Neuron (in vitro differentiated cells): ENCODE data around the gene ANKRD11.
"Not testable (repeated sequence)": the region's sequence is repeated elsewhere in the genome, so short reads cannot be mapped to it uniquely, and the experiment has no call there.

Experiments
- H2AFZ ChIP-seq: one replicate; pipeline ENCODE4 v1.6.1; 2013; ENCODE audit warnings: low read depth, mild to moderate bottlenecking, inconsistent platforms, low read length, moderate library complexity
- H3K27me3 ChIP-seq: one replicate; pipeline ENCODE4 v1.6.1; 2013; ENCODE audit warnings: low read length; ENCODE audit not compliant: insufficient read depth
- H3K36me3 ChIP-seq: one replicate; pipeline ENCODE4 v1.6.1; 2013; ENCODE audit warnings: low read length; ENCODE audit not compliant: insufficient read depth
- H3K4me1 ChIP-seq: one replicate; pipeline ENCODE4 v1.6.1; 2013; ENCODE audit warnings: low read length; ENCODE audit not compliant: insufficient read depth
- H3K4me3 ChIP-seq: 2 replicates; pipeline ENCODE4 v1.5.1; 2013; ENCODE audit warnings: mild to moderate bottlenecking, low read length, moderate library complexity
- H3K9me3 ChIP-seq: one replicate; pipeline ENCODE4 v1.6.1; 2013; ENCODE audit warnings: low read length

ANKRD11 gene

GRCh38 chr16:89422905-89423630, 67.3 kb downstream of the ANKRD11 start:
- no peak overlapping the region for H3K4me3 ChIP-seq
- H2AFZ ChIP-seq, result no peak overlapping the region
- H3K36me3 ChIP-seq, result peaks cover 21% of the 10 kb centered on the region
- no peaks in the 10 kb centered on the region for H3K27me3 ChIP-seq
- no peaks in the 10 kb centered on the region for H3K4me1 ChIP-seq
- peaks cover 2% of the 10 kb centered on the region for H3K9me3 ChIP-seq

- H3K4me3 ChIP-seq, result no peak overlapping the region
- H3K27me3 ChIP-seq, result no peaks in the 10 kb centered on the region
- H3K4me1 ChIP-seq, result no peaks in the 10 kb centered on the region
- H2AFZ ChIP-seq, result no peak overlapping the region
- H3K9me3 ChIP-seq, result peaks cover 2% of the 10 kb centered on the region
- H3K36me3 ChIP-seq, result peaks cover 26% of the 10 kb centered on the region
Measured at GRCh38 chr16:89422527-89422904, 67.8 kb downstream of the ANKRD11 start.

GRCh38 chr16:89421300-89421699, 69.1 kb downstream of the ANKRD11 start:
- H3K27me3 ChIP-seq, H3K4me3 ChIP-seq, H2AFZ ChIP-seq, H3K9me3 ChIP-seq, H3K4me1 ChIP-seq: not testable (repeated sequence)
- H3K36me3 ChIP-seq, result peaks cover 26% of the 10 kb centered on the region

- H3K4me1 ChIP-seq, result no peaks in the 10 kb centered on the region
- H3K9me3 ChIP-seq, result peaks cover 2% of the 10 kb centered on the region
- peaks cover 19% of the 10 kb centered on the region for H3K36me3 ChIP-seq
- H2AFZ ChIP-seq, result no peak overlapping the region
- H3K4me3 ChIP-seq, result no peak overlapping the region
- H3K27me3 ChIP-seq, result no peaks in the 10 kb centered on the region
Measured at GRCh38 chr16:89420204-89420603, 70.2 kb downstream of the ANKRD11 start.

- H3K9me3 ChIP-seq, result peaks cover 2% of the 10 kb centered on the region
- H3K36me3 ChIP-seq, result peaks cover 14% of the 10 kb centered on the region
- H3K4me1 ChIP-seq, result peaks cover 15% of the 10 kb centered on the region
- no peak overlapping the region for H2AFZ ChIP-seq
- no peaks in the 10 kb centered on the region for H3K27me3 ChIP-seq
- H3K4me3 ChIP-seq, result no peak overlapping the region
Measured at GRCh38 chr16:89418352-89418751, 72.0 kb downstream of the ANKRD11 start.

- H3K36me3 ChIP-seq, result peaks cover 14% of the 10 kb centered on the region
Measured at GRCh38 chr16:89417352-89417751, 73.0 kb downstream of the ANKRD11 start.

GRCh38 chr16:89413811-89414585, 76.4 kb downstream of the ANKRD11 start:
- Histone ChIP-seq H3K36me3 (peaks cover 16% of the 10 kb centered on the region), H3K9me3 (no peaks in the 10 kb centered on the region), H2AFZ (no peak overlapping the region), H3K27me3 (no peaks in the 10 kb centered on the region), H3K4me3 (no peak overlapping the region), H3K4me1 (peaks cover 33% of the 10 kb centered on the region)

More at GRCh38 chr16:89417352-89417751, 73.0 kb downstream of the ANKRD11 start:
- Histone ChIP-seq H3K4me3 (no peak overlapping the region), H3K9me3 (peaks cover 1% of the 10 kb centered on the region), H3K4me1 (peaks cover 24% of the 10 kb centered on the region), H2AFZ (no peak overlapping the region), H3K27me3 (no peaks in the 10 kb centered on the region)

GRCh38 chr16:89412811-89413210, 77.5 kb downstream of the ANKRD11 start:
- Histone ChIP-seq H3K36me3 (peaks cover 10% of the 10 kb centered on the region), H3K27me3 (no peaks in the 10 kb centered on the region), H3K9me3 (no peaks in the 10 kb centered on the region), H2AFZ (no peak overlapping the region), H3K4me1 (peaks cover 37% of the 10 kb centered on the region), H3K4me3 (no peak overlapping the region)

GRCh38 chr16:89411335-89411850, 79.0 kb downstream of the ANKRD11 start:
- H3K4me1 ChIP-seq, result peaks cover 37% of the 10 kb centered on the region
- no peaks in the 10 kb centered on the region for H3K27me3 ChIP-seq
- no peaks in the 10 kb centered on the region for H3K9me3 ChIP-seq
- peaks cover 4% of the 10 kb centered on the region for H3K36me3 ChIP-seq
- H2AFZ ChIP-seq, result no peak overlapping the region
- no peak overlapping the region for H3K4me3 ChIP-seq

GRCh38 chr16:89410794-89411309, 79.5 kb downstream of the ANKRD11 start:
- H2AFZ ChIP-seq, result no peak overlapping the region
- no peaks in the 10 kb centered on the region for H3K27me3 ChIP-seq
- H3K36me3 ChIP-seq, result peaks cover 5% of the 10 kb centered on the region
- no peak overlapping the region for H3K4me3 ChIP-seq
- H3K4me1 ChIP-seq, result peaks cover 37% of the 10 kb centered on the region
- no peaks in the 10 kb centered on the region for H3K9me3 ChIP-seq

- H3K4me1 ChIP-seq, result peaks cover 41% of the 10 kb centered on the region
- no peaks in the 10 kb centered on the region for H3K9me3 ChIP-seq
Measured at GRCh38 chr16:89410322-89410721, 80.0 kb downstream of the ANKRD11 start.

GRCh38 chr16:89409161-89409711, 81.1 kb downstream of the ANKRD11 start:
- H3K36me3 ChIP-seq, result peaks cover 5% of the 10 kb centered on the region
- H3K9me3 ChIP-seq, result no peaks in the 10 kb centered on the region
- no peak overlapping the region for H2AFZ ChIP-seq
- no peaks in the 10 kb centered on the region for H3K27me3 ChIP-seq
- no peak overlapping the region for H3K4me3 ChIP-seq
- H3K4me1 ChIP-seq, result peaks cover 36% of the 10 kb centered on the region

More at GRCh38 chr16:89410322-89410721, 80.0 kb downstream of the ANKRD11 start:
- no peak overlapping the region for H2AFZ ChIP-seq
- H3K4me3 ChIP-seq, result no peak overlapping the region
- peaks cover 5% of the 10 kb centered on the region for H3K36me3 ChIP-seq
- H3K27me3 ChIP-seq, result no peaks in the 10 kb centered on the region

GRCh38 chr16:89408315-89408714, 82.0 kb downstream of the ANKRD11 start:
- Histone ChIP-seq H3K9me3 (no peaks in the 10 kb centered on the region), H3K36me3 (peaks cover 5% of the 10 kb centered on the region), H3K4me1 (peaks cover 26% of the 10 kb centered on the region), H3K27me3 (no peaks in the 10 kb centered on the region), H2AFZ (no peak overlapping the region), H3K4me3 (no peak overlapping the region)
